Tibial artery (tissue), 4 donors: ENCODE data around the gene ANKLE2.

ENCODE experiments used
- DNase-seq, 2 donors: peaks; one replicate each; pipeline ENCODE4 v3.0.0-alpha.2; 2019
- H3K27ac ChIP-seq, 2 donors: fragments of 200-600 bp; sonication (generic) in 1 of 2; 1 replicate in 1 of 2; 2 replicates in 1 of 2; pipeline ENCODE4 v1.5.1; 2018 to 2019; ENCODE audit warnings: mild to moderate bottlenecking in 1 of 2
- H3K27me3 ChIP-seq, 2 donors: fragments of 200-600 bp; sonication (generic) in 1 of 2; one replicate each; pipeline versions ENCODE4 v1.5.1 to v1.6.0; 2016 to 2019
- H3K36me3 ChIP-seq, 3 donors: fragments of 200-600 bp; sonication (generic) in 2 of 3; one replicate each; pipeline ENCODE4 v1.5.1; 2016 to 2019; ENCODE audit warnings: mild to moderate bottlenecking in 2 of 3
- H3K4me1 ChIP-seq, 4 donors: fragments of 200-600 bp; sonication (generic) in 2 of 4; 1 replicate in 3 of 4; 2 replicates in 1 of 4; pipeline ENCODE4 v1.5.1; 2016 to 2019
- H3K4me3 ChIP-seq, 2 donors: fragments of 200-600 bp; sonication (generic) in 1 of 2; 1 replicate in 1 of 2; 2 replicates in 1 of 2; pipeline ENCODE4 v1.5.1; 2018 to 2019; ENCODE audit warnings: mild to moderate bottlenecking in 2 of 2
- H3K9me3 ChIP-seq, 3 donors: fragments of 200-600 bp; sonication (generic) in 1 of 3; one replicate each; pipeline ENCODE4 v1.5.1; 2016 to 2019
- CTCF ChIP-seq, 2 experiments: fragments of 200-600 bp in 1 of 2; fragments of 450-650 bp in 1 of 2; IDR thresholded peaks; one replicate each; pipeline ENCODE4 v1.5.1; 2017 to 2019; ENCODE audit warnings: antibody characterized with exemption in 2 of 2, mild to moderate bottlenecking in 1 of 2, moderate library complexity in 1 of 2
- intact Hi-C: fragments of 100-400 bp; cut with DNase I; formaldehyde crosslinking; loops from one replicate; pipeline ENCODE4 v1.15.0; 2023; ENCODE audit warnings: low total_unique reads

Gene ANKLE2

DNA sequence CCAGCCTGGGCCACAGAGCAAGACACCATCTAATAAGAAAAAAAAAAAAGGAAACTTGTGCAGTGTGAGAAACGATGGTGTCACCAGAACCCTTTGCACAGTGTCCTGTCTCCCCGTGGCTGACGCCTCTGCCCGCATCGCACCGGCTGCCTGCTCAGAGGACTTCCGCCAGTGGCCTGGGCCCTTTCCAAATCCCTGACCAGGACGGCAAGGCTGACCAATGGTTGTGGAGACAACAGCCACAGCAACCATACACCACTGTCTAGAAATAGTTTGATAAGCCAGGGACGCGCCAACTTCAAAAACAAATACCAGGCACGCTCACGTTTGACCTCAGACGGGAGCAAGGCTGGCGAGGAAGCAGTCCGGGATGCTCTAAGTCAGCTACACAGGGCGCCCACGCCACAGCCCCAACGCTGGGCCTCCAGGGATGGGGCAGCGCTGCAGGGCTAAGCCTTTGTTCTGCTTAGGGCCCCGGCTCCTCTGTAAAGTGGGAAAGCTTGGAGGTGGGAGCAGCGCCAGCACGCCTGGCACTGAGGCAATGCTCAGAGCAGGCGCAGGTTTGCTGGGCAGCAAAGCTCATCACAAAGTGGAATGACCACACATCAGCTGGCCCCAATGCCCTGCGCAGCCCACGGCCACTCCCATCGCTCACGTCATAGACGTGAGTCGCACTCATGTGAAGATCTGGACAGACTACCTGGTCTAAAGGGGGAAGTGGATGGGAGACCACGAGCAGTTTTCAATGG lies 38.4 kb downstream of the ANKLE2 start:
- Histone ChIP-seq H3K4me3 (no peak overlapping the region), H3K4me1 (no peaks in the 10 kb centered on the region), H3K36me3 (peaks cover 80 to 97% (median 90%) of the 10 kb centered on the region in 3 donors), H3K27ac (no peak overlapping the region), H3K27me3 (no peaks in the 10 kb centered on the region), H3K9me3 (no peaks in the 10 kb centered on the region)
- TF ChIP-seq CTCF (IDR thresholded peaks at IDR 0.05) = no peak
- intact Hi-C loops = no loop called here
- no peak for DNase-seq

DNA sequence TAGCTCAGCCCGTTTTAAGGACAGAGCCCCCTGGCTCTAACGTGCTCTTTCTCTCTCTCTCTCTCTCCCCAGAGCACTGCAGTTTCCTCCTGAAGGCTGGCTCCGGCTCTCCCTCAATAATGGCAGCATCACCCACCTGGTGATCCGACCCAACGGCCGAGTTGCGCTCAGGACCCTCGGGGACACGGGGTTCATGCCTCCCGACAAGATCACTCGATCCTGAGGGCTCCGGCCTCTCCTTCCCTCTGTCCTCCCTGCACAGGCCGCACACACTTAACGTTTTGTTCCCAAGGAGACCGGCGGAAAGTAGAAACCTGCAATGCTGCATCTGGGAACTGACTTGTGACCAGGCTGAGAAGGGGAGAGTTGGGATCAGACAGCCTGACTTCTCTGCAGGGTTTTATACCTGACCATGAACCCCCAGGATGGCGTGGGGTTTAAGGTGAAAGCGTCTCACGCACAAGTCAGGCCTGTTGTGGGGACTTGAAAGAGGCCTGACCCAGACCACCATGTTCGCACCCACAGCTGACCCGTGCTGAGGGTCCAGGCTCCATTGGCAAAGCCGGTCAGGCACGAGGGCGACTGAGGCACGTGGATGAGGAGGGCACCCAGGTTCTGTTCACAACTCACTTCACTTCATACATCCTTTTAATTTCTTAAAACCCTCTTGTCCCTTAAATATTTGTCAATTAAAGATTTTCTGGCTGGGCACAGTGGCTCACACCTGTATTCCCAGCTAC lies 40.9 kb downstream of the ANKLE2 start:
- intact Hi-C loops = no loop called here
- H3K27ac ChIP-seq = no peak overlapping the region
- peaks cover 78 to 97% (median 89%) of the 10 kb centered on the region in 3 donors for H3K36me3 ChIP-seq
- no peaks in the 10 kb centered on the region for H3K27me3 ChIP-seq
- TF ChIP-seq CTCF (IDR thresholded peaks at IDR 0.05) = no peak
- DNase-seq = no peak
- no peaks in the 10 kb centered on the region for H3K9me3 ChIP-seq
- no peaks in the 10 kb centered on the region for H3K4me1 ChIP-seq
- no peak overlapping the region for H3K4me3 ChIP-seq

GRCh38 chr12:132719954-132720324 lies 41.7 kb downstream of the ANKLE2 start:
- no peak for DNase-seq
- intact Hi-C loops = loop anchor here (10.0 kb wide), 1 partner anchor 45 kb away; the partner anchor contains the start of gene ANKLE2
- Histone ChIP-seq H3K4me1 (no peaks in the 10 kb centered on the region), H3K9me3 (no peaks in the 10 kb centered on the region), H3K27ac (no peak overlapping the region), H3K27me3 (no peaks in the 10 kb centered on the region), H3K4me3 (no peak overlapping the region), H3K36me3 (peaks cover 71 to 95% (median 93%) of the 10 kb centered on the region in 3 donors)
- TF ChIP-seq CTCF (IDR thresholded peaks at IDR 0.05) = no peak

- DNase-seq = no peak
- intact Hi-C loops = loop anchor here (10.0 kb wide), 1 partner anchor 45 kb away; the partner anchor contains the start of gene ANKLE2
- TF ChIP-seq CTCF (IDR thresholded peaks at IDR 0.05) = no peak
- Histone ChIP-seq H3K27ac (no peak overlapping the region), H3K4me1 (no peaks in the 10 kb centered on the region), H3K9me3 (no peaks in the 10 kb centered on the region), H3K36me3 (peaks cover 65 to 91% (median 89%) of the 10 kb centered on the region in 3 donors), H3K4me3 (no peak overlapping the region), H3K27me3 (no peaks in the 10 kb centered on the region)
These were observed 42.3 kb downstream of the ANKLE2 start for GRCh38 chr12:132719141-132719953.

- Histone ChIP-seq H3K4me3 (no peak overlapping the region), H3K4me1 (no peaks in the 10 kb centered on the region), H3K36me3 (peaks cover 61 to 84% (median 82%) of the 10 kb centered on the region in 3 donors), H3K27me3 (no peaks in the 10 kb centered on the region), H3K9me3 (no peaks in the 10 kb centered on the region), H3K27ac (no peak overlapping the region)
- no peak for TF ChIP-seq CTCF (IDR thresholded peaks at IDR 0.05)
- intact Hi-C loops = loop anchor here (10.0 kb wide), 1 partner anchor 46 kb away; the partner anchor contains the start of gene ANKLE2
- no peak for DNase-seq
These were observed 43.0 kb downstream of the ANKLE2 start for GRCh38 chr12:132718644-132719043.
